OCI-LY7 (cell line): ENCODE results near the gene HS3ST2. TPM values are rescaled to one million over a fixed set of nuclear protein-coding genes. Genes with fewer than 3 reads are reported as not detected.

Experiments used
- Bru-seq: library from RNA; stranded (reverse); fragments of 400-500 nt; gene quantifications from one replicate; lab custom pipeline; 2021; lab: Mats Ljungman, UMichigan
- BruChase-seq, 2 experiments: library from RNA; stranded (reverse); fragments of 400-500 nt; gene quantifications; one replicate each; lab custom pipeline; 2021; lab: Mats Ljungman, UMichigan
- BruUV-seq: library from RNA; stranded (reverse); fragments of 400-500 nt; replicated peaks from 2 replicates; lab custom pipeline; 2021; lab: Mats Ljungman, UMichigan
- CTCF ChIA-PET: fragments of 300-600 bp; sonication (Branson Sonifier 250); formaldehyde crosslinking; loops from one replicate; lab custom pipeline; 2022; ENCODE audit warnings: antibody characterized with exemption; ENCODE audit not compliant: unreplicated experiment; lab: Charles Lee
- POLR2A ChIA-PET: fragments of 300-600 bp; sonication (Branson Sonifier 250); formaldehyde crosslinking; loops from one replicate; lab custom pipeline; 2022; ENCODE audit warnings: antibody characterized with exemption; lab: Charles Lee
- DNase-seq: peaks from one replicate; pipeline ENCODE4 v3.0.0-alpha.2; 2015; ENCODE audit warnings: low spot score
- H2AFZ ChIP-seq: fragments of 200-600 bp; sonication (generic), shearing (Covaris generic); 2 replicates; pipeline ENCODE4 v1.6.1; 2014; ENCODE audit warnings: mild to moderate bottlenecking, antibody characterized with exemption, low read length, moderate library complexity
- H3K27ac ChIP-seq: fragments of 200-600 bp; sonication (generic); 2 replicates; pipeline ENCODE4 v1.5.1; 2014; ENCODE audit warnings: mixed run types, low read depth, mild to moderate bottlenecking, moderate library complexity, low read length, inconsistent platforms; ENCODE audit not compliant: poor library complexity, severe bottlenecking
- H3K36me3 ChIP-seq: fragments of 200-600 bp; sonication (generic); 2 replicates; pipeline ENCODE4 v1.6.1; 2014; ENCODE audit warnings: mild to moderate bottlenecking, antibody characterized with exemption, low read length, moderate library complexity, mixed read lengths; ENCODE audit not compliant: insufficient read depth
- H3K4me1 ChIP-seq: fragments of 200-600 bp; sonication (generic); 2 replicates; pipeline ENCODE4 v1.5.1; 2014; ENCODE audit warnings: mild to moderate bottlenecking, low read length; ENCODE audit not compliant: insufficient read depth, poor library complexity, severe bottlenecking
- H3K4me2 ChIP-seq: fragments of 200-600 bp; sonication (generic); 2 replicates; pipeline ENCODE4 v1.6.1; 2014; ENCODE audit warnings: mild to moderate bottlenecking, low read length
- H3K4me3 ChIP-seq: fragments of 200-600 bp; sonication (generic); 2 replicates; pipeline ENCODE4 v1.5.1; 2014; ENCODE audit warnings: mild to moderate bottlenecking, low read depth, low read length; ENCODE audit not compliant: poor library complexity, severe bottlenecking
- H3K79me2 ChIP-seq: fragments of 200-600 bp; sonication (generic); 2 replicates; pipeline ENCODE4 v1.6.1; 2016; ENCODE audit warnings: low read depth, mild to moderate bottlenecking, low read length, moderate library complexity, mixed read lengths; ENCODE audit not compliant: insufficient read depth
- H3K9me2 ChIP-seq: fragments of 200-600 bp; sonication (generic); 2 replicates; pipeline ENCODE4 v1.6.1; 2016; ENCODE audit warnings: mild to moderate bottlenecking, low read length, mixed read lengths; ENCODE audit not compliant: insufficient read depth
- H3K9me3 ChIP-seq: fragments of 200-600 bp; sonication (generic); 2 replicates; pipeline ENCODE4 v1.6.1; 2014; ENCODE audit warnings: mild to moderate bottlenecking, mixed run types, low read length, mixed read lengths
- H4K20me1 ChIP-seq: fragments of 200-600 bp; sonication (generic); 2 replicates; pipeline ENCODE4 v1.6.1; 2014; ENCODE audit warnings: mild to moderate bottlenecking, antibody characterized with exemption, low read length, moderate library complexity, mixed read lengths; ENCODE audit not compliant: insufficient read depth
- EZH2phosphoT487 ChIP-seq: fragments of 200-600 bp; sonication (generic); IDR thresholded peaks from 2 replicates; pipeline ENCODE4 v1.6.1; 2018; ENCODE audit warnings: low read depth, borderline replicate concordance, mild to moderate bottlenecking, mixed run types, antibody characterized with exemption, low read length, moderate library complexity, mixed read lengths
- intact Hi-C: fragments of 100-400 bp; cut with micrococcal nuclease; formaldehyde crosslinking; loops from one replicate; pipeline ENCODE4 v1.10.0; 2022; ENCODE audit not compliant: unreplicated experiment
- long read RNA-seq: library from polyadenylated mRNA; stranded (forward); transcript quantifications from one replicate; pipeline ENCODE4 v2.0.0, GENCODE V29; 2022
- total RNA-seq, 2 experiments: library from RNA; depleted of rRNA in 1 of 2; stranded (reverse); fragments of >200 nt in 1 of 2; shearing (Covaris generic) in 1 of 2; gene quantifications; 2 replicates each; pipeline ENCODE4 v1.2.3, GENCODE V29; 2014 to 2022
- TF ChIP-seq, protein P1 (sequence below): fragments of 200-600 bp; sonication (generic); conservative IDR thresholded peaks from 2 replicates; pipeline ENCODE4 v1.5.1; 2014; ENCODE audit warnings: mild to moderate bottlenecking, antibody characterized with exemption, low read length, moderate library complexity, mixed read lengths

HS3ST2 gene
- total RNA-seq (2014; rRNA removed; shearing (Covaris generic)) (not detected in 2 replicates), total RNA-seq (2022) (not detected in 2 replicates), Bru-seq, nascent RNA (not detected), BruChase-seq, experiment 1, labeled RNA remaining after a 6-hour chase (percentile 1 among the genes with signal in this experiment), BruChase-seq, experiment 2, labeled RNA remaining after a 2-hour chase (percentile 2 among the genes with signal in this experiment)
- long read RNA-seq = 0 reads

DNA sequence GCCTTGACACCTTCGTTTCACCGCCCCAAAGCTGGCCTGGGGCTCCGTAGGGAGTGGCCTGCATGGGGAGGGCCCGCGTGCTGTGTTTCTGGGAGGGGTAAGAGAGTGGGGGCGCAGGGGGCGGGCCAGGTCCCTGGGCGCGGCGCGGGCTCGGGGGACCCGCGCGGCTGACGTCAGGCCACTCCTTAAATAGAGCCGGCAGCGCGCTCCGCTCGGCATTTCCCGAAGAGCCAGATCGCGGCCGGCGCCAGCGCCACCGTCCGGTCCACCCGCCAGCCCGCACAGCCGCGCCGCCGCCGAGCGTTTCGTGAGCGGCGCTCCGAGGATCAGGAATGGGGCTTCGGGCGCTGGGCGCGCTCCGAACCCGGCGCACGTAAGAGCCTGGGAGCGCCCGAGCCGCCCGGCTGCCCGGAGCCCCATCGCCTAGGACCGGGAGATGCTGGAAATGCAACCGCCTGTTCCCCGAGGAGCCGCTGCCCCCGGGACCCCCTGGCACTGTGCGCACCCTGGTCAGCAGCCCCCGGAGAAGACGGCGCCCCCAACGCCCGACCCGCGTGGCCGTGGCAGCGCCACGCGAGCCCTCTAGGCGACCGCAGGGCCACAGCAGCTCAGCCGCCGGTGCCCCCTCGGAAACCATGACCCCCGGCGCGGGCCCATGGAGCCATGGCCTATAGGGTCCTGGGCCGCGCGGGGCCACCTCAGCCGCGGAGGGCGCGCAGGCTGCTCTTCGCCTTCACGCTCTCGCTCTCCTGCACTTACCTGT, at the start of gene HS3ST2:
Gene HS3ST2, plus strand, starts transcription at position 215 of the 763 bp plus-strand sequence. Its CDS starts 449 bp downstream, at position 664.
- ChIA-PET CTCF (no interaction called here), POLR2A (no interaction called here)
- intact Hi-C loops = no loop called here
- no peaks in the 10 kb centered on the region for H3K79me2 ChIP-seq
- BruUV-seq = no TSS peak
- DNase-seq = no peak
- no peaks in the 10 kb centered on the region for H3K4me1 ChIP-seq
- no peak for TF ChIP-seq EZH2phosphoT487
- TF ChIP-seq, protein P1, sequence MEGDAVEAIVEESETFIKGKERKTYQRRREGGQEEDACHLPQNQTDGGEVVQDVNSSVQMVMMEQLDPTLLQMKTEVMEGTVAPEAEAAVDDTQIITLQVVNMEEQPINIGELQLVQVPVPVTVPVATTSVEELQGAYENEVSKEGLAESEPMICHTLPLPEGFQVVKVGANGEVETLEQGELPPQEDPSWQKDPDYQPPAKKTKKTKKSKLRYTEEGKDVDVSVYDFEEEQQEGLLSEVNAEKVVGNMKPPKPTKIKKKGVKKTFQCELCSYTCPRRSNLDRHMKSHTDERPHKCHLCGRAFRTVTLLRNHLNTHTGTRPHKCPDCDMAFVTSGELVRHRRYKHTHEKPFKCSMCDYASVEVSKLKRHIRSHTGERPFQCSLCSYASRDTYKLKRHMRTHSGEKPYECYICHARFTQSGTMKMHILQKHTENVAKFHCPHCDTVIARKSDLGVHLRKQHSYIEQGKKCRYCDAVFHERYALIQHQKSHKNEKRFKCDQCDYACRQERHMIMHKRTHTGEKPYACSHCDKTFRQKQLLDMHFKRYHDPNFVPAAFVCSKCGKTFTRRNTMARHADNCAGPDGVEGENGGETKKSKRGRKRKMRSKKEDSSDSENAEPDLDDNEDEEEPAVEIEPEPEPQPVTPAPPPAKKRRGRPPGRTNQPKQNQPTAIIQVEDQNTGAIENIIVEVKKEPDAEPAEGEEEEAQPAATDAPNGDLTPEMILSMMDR = no peak
- no peaks in the 10 kb centered on the region for H4K20me1 ChIP-seq
- H2AFZ ChIP-seq = no peak within 1 kb of the TSS
- H3K27ac ChIP-seq = no peak within 1 kb of the TSS
- H3K9me3 ChIP-seq = no peaks in the 10 kb centered on the region
- no peaks in the 10 kb centered on the region for H3K9me2 ChIP-seq
- no peaks in the 10 kb centered on the region for H3K36me3 ChIP-seq
- no peak within 1 kb of the TSS for H3K4me2 ChIP-seq
- H3K4me3 ChIP-seq = no peak within 1 kb of the TSS

DNA sequence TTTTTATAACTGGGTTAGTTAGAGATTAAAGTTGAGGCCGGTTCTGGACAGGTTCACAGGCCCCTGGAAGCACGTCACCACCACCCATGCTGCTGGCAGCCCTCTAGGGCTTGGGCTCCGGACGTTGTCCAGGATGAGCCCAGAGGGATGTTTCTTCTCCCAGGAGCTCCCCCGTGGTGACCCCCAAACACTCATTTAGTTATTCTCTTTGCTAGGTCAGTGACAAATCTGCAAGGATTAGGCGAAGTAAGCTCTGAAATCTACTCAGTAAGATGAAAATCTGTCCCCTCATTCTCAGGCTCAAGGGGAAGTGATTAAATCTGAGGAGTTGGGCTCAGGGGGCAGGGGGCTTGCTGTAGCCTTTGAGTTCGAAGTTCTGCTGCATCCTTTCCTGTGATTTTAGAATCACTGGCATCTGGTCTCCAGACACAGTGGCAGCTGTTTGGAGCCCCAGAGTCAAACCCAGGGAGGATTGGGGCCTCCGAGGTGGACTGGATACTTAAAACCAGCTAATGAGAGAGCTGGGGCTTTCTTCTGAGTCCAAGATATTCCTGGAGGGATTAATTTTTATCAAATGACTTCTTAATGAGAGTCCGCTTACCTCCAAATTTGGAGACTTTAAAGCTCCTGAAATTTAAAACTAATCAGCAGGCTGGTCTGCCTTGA, 49.2 kb upstream of the HS3ST2 start:
- DNase-seq = no peak
- ChIA-PET CTCF (no interaction called here), POLR2A (no interaction called here)
- no peak for TF ChIP-seq EZH2phosphoT487
- TF ChIP-seq, protein P1 = no peak
- intact Hi-C loops = no loop called here
- H3K36me3 ChIP-seq = no peaks in the 10 kb centered on the region
- no peaks in the 10 kb centered on the region for H3K4me1 ChIP-seq
- H3K4me3 ChIP-seq = no peak overlapping the region
- H3K79me2 ChIP-seq = no peaks in the 10 kb centered on the region
- no TSS peak for BruUV-seq
- no peaks in the 10 kb centered on the region for H4K20me1 ChIP-seq
- H2AFZ ChIP-seq = no peak overlapping the region
- H3K4me2 ChIP-seq = no peak overlapping the region
- H3K27ac ChIP-seq = no peak overlapping the region
- no peaks in the 10 kb centered on the region for H3K9me3 ChIP-seq
- H3K9me2 ChIP-seq = no peaks in the 10 kb centered on the region
